Sigmoid colon (tissue), 7 donors: ENCODE data around the gene FBXO45. TPM values are rescaled to one million over a fixed set of nuclear protein-coding genes. Genes with fewer than 3 reads are reported as not detected.

ENCODE experiments used
- DNase-seq: peaks from one replicate; pipeline ENCODE4 v3.0.0-alpha.2; 2019
- H3K27ac ChIP-seq, 4 donors: fragments of 200-600 bp; sonication (generic); one replicate each; pipeline ENCODE4 v1.5.1; 2016 to 2019; ENCODE audit warnings: mild to moderate bottlenecking in 1 of 4
- H3K27me3 ChIP-seq, 3 donors: fragments of 200-600 bp; sonication (generic); one replicate each; pipeline ENCODE4 v1.5.1; 2019; ENCODE audit warnings: mild to moderate bottlenecking in 1 of 3
- H3K36me3 ChIP-seq, 4 donors: fragments of 200-600 bp; sonication (generic); one replicate each; pipeline ENCODE4 v1.5.1; 2016 to 2019
- H3K4me1 ChIP-seq, 4 donors: fragments of 200-600 bp; sonication (generic); one replicate each; pipeline ENCODE4 v1.5.1; 2017 to 2019
- H3K4me3 ChIP-seq, 4 donors: fragments of 200-600 bp; sonication (generic); one replicate each; pipeline ENCODE4 v1.5.1; 2017 to 2019; ENCODE audit warnings: mild to moderate bottlenecking in 2 of 4, moderate library complexity in 1 of 4
- H3K9me3 ChIP-seq, 4 donors: fragments of 200-600 bp in 3 of 4; sonication (generic) in 3 of 4; one replicate each; pipeline versions ENCODE4 v1.5.1 to v1.6.1; 2013 to 2019
- CTCF ChIP-seq, 4 experiments: fragments of 450-650 bp in 3 of 4; fragments of 200-600 bp in 1 of 4; IDR thresholded peaks; one replicate each; pipeline ENCODE4 v1.5.1; 2016 to 2019; ENCODE audit warnings: antibody characterized with exemption in 4 of 4, mild to moderate bottlenecking in 3 of 4, moderate library complexity in 2 of 4
- EP300 ChIP-seq, 4 donors: sonication (generic); formaldehyde crosslinking; IDR thresholded peaks; one replicate each; pipeline ENCODE4 v1.6.1; 2017; ENCODE audit warnings: antibody characterized with exemption in 4 of 4
- POLR2A ChIP-seq, 2 donors: fragments of 450-650 bp; IDR thresholded peaks; one replicate each; pipeline ENCODE4 v1.6.1; 2016; ENCODE audit warnings: antibody characterized with exemption in 2 of 2, mild to moderate bottlenecking in 2 of 2, moderate library complexity in 2 of 2
- POLR2AphosphoS5 ChIP-seq, 4 donors: sonication (generic); formaldehyde crosslinking; IDR thresholded peaks; one replicate each; pipeline ENCODE4 v1.6.1; 2017; ENCODE audit warnings: antibody characterized with exemption in 4 of 4
- WGBS, 2 donors: extraction: QIAGEN DNeasy Blood & Tissue Kit; methylation state at CpG; one replicate each; pipeline ENCODE4 v1.1.7; 2013; 5-methylcytosine and 5-hydroxymethylcytosine counted together
- intact Hi-C: fragments of 100-400 bp; cut with DNase I; formaldehyde crosslinking; loops from one replicate; pipeline ENCODE4 v1.15.1; 2023
- polyA plus RNA-seq, 3 donors: library from polyadenylated mRNA; stranded (reverse); fragments of 200-250 nt; gene quantifications; one replicate each; pipeline ENCODE4 v1.2.3, GENCODE V29; 2013
- total RNA-seq, 4 donors: library from RNA; depleted of rRNA; stranded (reverse); fragments of >200 nt; gene quantifications; one replicate each; pipeline ENCODE4 v1.1.0, GENCODE V29; 2016
- donor health status: healthy with polysubstance abuse.
- donor health status: Bipolar disorder and iron deficiency.
- donor health status: healthy.

FBXO45 gene
- total and polyA plus RNA-seq, 7 donors = 4.8 to 10.9 (median 6.9) TPM

GRCh38 chr3:196554205-196554604 is 14.3 kb upstream of the FBXO45 start:
- H3K27ac ChIP-seq = no peak overlapping the region
- intact Hi-C loops = no loop called here
- TF ChIP-seq POLR2A (IDR thresholded peaks at IDR 0.05) (no peak), CTCF (IDR thresholded peaks at IDR 0.05) (no peak), POLR2AphosphoS5 (IDR thresholded peaks at IDR 0.05) (no peak), EP300 (IDR thresholded peaks at IDR 0.05) (no peak)
- 53 to 78% methylated on average over 3 of the region's 3 CpGs for WGBS, 2 donors
- no peak for DNase-seq
- H3K9me3 ChIP-seq = peaks cover 0 to 4% (median 0%) of the 10 kb centered on the region in 4 donors
- no peak overlapping the region for H3K4me3 ChIP-seq
- H3K36me3 ChIP-seq = peaks cover 0 to 12% (median under 1%) of the 10 kb centered on the region in 4 donors
- H3K27me3 ChIP-seq = no peaks in the 10 kb centered on the region
- H3K4me1 ChIP-seq = no peaks in the 10 kb centered on the region

- intact Hi-C loops = no loop called here
- no peak overlapping the region for H3K27ac ChIP-seq
- TF ChIP-seq POLR2A (IDR thresholded peaks at IDR 0.05) (no peak), CTCF (IDR thresholded peaks at IDR 0.05) (no peak), POLR2AphosphoS5 (IDR thresholded peaks at IDR 0.05) (no peak), EP300 (IDR thresholded peaks at IDR 0.05) (no peak)
- peaks cover 0 to 22% (median 2%) of the 10 kb centered on the region in 4 donors for H3K36me3 ChIP-seq
- H3K4me3 ChIP-seq = no peak overlapping the region
- no peaks in the 10 kb centered on the region for H3K4me1 ChIP-seq
- no peak for DNase-seq
- WGBS, 2 donors = 93 to 96% methylated on average over 3 of the region's 3 CpGs
- no peaks in the 10 kb centered on the region for H3K27me3 ChIP-seq
- H3K9me3 ChIP-seq = no peaks in the 10 kb centered on the region
Measured at GRCh38 chr3:196555295-196555694, 13.2 kb upstream of the FBXO45 start.

- WGBS, 2 donors = 87 to 91% methylated on average over 5 of the region's 5 CpGs
- Histone ChIP-seq H3K4me1 (no peaks in the 10 kb centered on the region), H3K4me3 (no peak overlapping the region), H3K9me3 (no peaks in the 10 kb centered on the region), H3K27me3 (no peaks in the 10 kb centered on the region), H3K36me3 (peaks cover 5 to 32% (median 9%) of the 10 kb centered on the region in 4 donors), H3K27ac (no peak overlapping the region)
- intact Hi-C loops = no loop called here
- TF ChIP-seq POLR2A (IDR thresholded peaks at IDR 0.05) = no peak
- no peak for TF ChIP-seq POLR2AphosphoS5 (IDR thresholded peaks at IDR 0.05)
- no peak for TF ChIP-seq EP300 (IDR thresholded peaks at IDR 0.05)
- TF ChIP-seq CTCF (IDR thresholded peaks at IDR 0.05) = no peak
- DNase-seq = no peak
Measured at GRCh38 chr3:196557236-196557635, 11.2 kb upstream of the FBXO45 start.

- H3K4me1 ChIP-seq = no peaks in the 10 kb centered on the region
- H3K9me3 ChIP-seq = no peaks in the 10 kb centered on the region
- intact Hi-C loops = no loop called here
- H3K4me3 ChIP-seq = no peak overlapping the region
- no peak for TF ChIP-seq CTCF (IDR thresholded peaks at IDR 0.05)
- no peak for TF ChIP-seq EP300 (IDR thresholded peaks at IDR 0.05)
- no peak for TF ChIP-seq POLR2A (IDR thresholded peaks at IDR 0.05)
- no peak for TF ChIP-seq POLR2AphosphoS5 (IDR thresholded peaks at IDR 0.05)
- peaks cover 5 to 32% (median 9%) of the 10 kb centered on the region in 4 donors for H3K36me3 ChIP-seq
- H3K27ac ChIP-seq = no peak overlapping the region
- no peak for DNase-seq
- H3K27me3 ChIP-seq = no peaks in the 10 kb centered on the region
Measured at GRCh38 chr3:196558476-196558875, 10.0 kb upstream of the FBXO45 start.

GRCh38 chr3:196559826-196560225 is 8.6 kb upstream of the FBXO45 start:
- no peak overlapping the region for H3K27ac ChIP-seq
- DNase-seq = no peak
- no peaks in the 10 kb centered on the region for H3K9me3 ChIP-seq
- no peaks in the 10 kb centered on the region for H3K27me3 ChIP-seq
- H3K36me3 ChIP-seq = peaks cover 5 to 27% (median 9%) of the 10 kb centered on the region in 4 donors
- intact Hi-C loops = no loop called here
- no peaks in the 10 kb centered on the region for H3K4me1 ChIP-seq
- TF ChIP-seq EP300 (IDR thresholded peaks at IDR 0.05) (no peak), CTCF (IDR thresholded peaks at IDR 0.05) (no peak), POLR2A (IDR thresholded peaks at IDR 0.05) (no peak), POLR2AphosphoS5 (IDR thresholded peaks at IDR 0.05) (no peak)
- H3K4me3 ChIP-seq = no peak overlapping the region
- WGBS, 2 donors = 52 to 63% methylated on average over 3 of the region's 3 CpGs
